Stomach (tissue), 9 donors: ENCODE results near the gene INSRR. TPM values are rescaled to one million over a fixed set of nuclear protein-coding genes. Genes with fewer than 3 reads are reported as not detected.

Experiments
- DNase-seq, 2 donors: peaks; one replicate each; pipeline versions ENCODE4 v3.0.0 to v3.0.0-alpha.2; 2013 to 2019
- H3K27ac ChIP-seq, 5 donors: fragments of 200-600 bp in 4 of 5; sonication (generic) in 4 of 5; one replicate each; pipeline ENCODE4 v1.5.1; 2013 to 2019; ENCODE audit warnings: mild to moderate bottlenecking in 1 of 5, moderate library complexity in 1 of 5
- H3K27me3 ChIP-seq, 3 donors: fragments of 200-600 bp; sonication (generic); one replicate each; pipeline ENCODE4 v1.5.1; 2017 to 2019; ENCODE audit warnings: mixed run types in 1 of 3
- H3K36me3 ChIP-seq, 4 donors: fragments of 200-600 bp; sonication (generic); 1 replicate in 3 of 4; 2 replicates in 1 of 4; pipeline ENCODE4 v1.5.1; 2016 to 2019
- H3K4me1 ChIP-seq, 4 donors: fragments of 200-600 bp; sonication (generic); one replicate each; pipeline ENCODE4 v1.5.1; 2016 to 2019
- H3K4me3 ChIP-seq, 4 donors: fragments of 200-600 bp; sonication (generic) in 3 of 4; one replicate each; pipeline ENCODE4 v1.5.1; 2016 to 2019; ENCODE audit warnings: mild to moderate bottlenecking in 1 of 4
- H3K9me3 ChIP-seq, 4 donors: fragments of 200-600 bp; sonication (generic); one replicate each; pipeline ENCODE4 v1.5.1; 2016 to 2019
- EP300 ChIP-seq: sonication (generic); formaldehyde crosslinking; IDR thresholded peaks from one replicate; pipeline ENCODE4 v1.6.1; 2017; ENCODE audit warnings: antibody characterized with exemption
- POLR2A ChIP-seq, 4 donors: fragments of 450-650 bp; IDR thresholded peaks; one replicate each; pipeline ENCODE4 v1.6.1; 2016; ENCODE audit warnings: antibody characterized with exemption in 4 of 4, control low read depth in 2 of 4, mild to moderate bottlenecking in 1 of 4, moderate library complexity in 1 of 4
- POLR2AphosphoS5 ChIP-seq, 3 donors: sonication (generic); formaldehyde crosslinking; IDR thresholded peaks; one replicate each; pipeline ENCODE4 v1.6.1; 2016; ENCODE audit warnings: antibody characterized with exemption in 3 of 3
- WGBS, 5 donors: extraction: QIAGEN DNeasy Blood & Tissue Kit in 3 of 5; methylation state at CpG; one replicate each; pipeline versions ENCODE4 v1.1.5 to v1.1.7; 2013 to 2018; 5-methylcytosine and 5-hydroxymethylcytosine counted together
- intact Hi-C: fragments of 100-400 bp; cut with DNase I; formaldehyde crosslinking; loops from one replicate; pipeline ENCODE4 v1.15.1; 2023; ENCODE audit warnings: low total_unique reads
- polyA plus RNA-seq, 3 donors: library from polyadenylated mRNA; stranded (reverse); fragments of 200-250 nt; gene quantifications; one replicate each; pipeline ENCODE4 v1.2.3, GENCODE V29; 2013
- total RNA-seq, 5 donors: library from RNA; depleted of rRNA; stranded (reverse); fragments of >200 nt; gene quantifications; one replicate each; pipeline versions ENCODE4 v1.1.0 to v1.2.3, GENCODE V29; 2014 to 2016
- TF ChIP-seq, protein P1 (sequence below), 7 experiments: fragments of 450-650 bp in 4 of 7; fragments of 200-600 bp in 3 of 7; sonication (generic) in 3 of 7; IDR thresholded peaks; one replicate each; pipeline ENCODE4 v1.5.1; 2016 to 2019; ENCODE audit warnings: antibody characterized with exemption in 7 of 7, control low read depth in 2 of 7, mild to moderate bottlenecking in 1 of 7
- donor health status: healthy with polysubstance abuse.
- donor health status: Bipolar disorder and iron deficiency.
- donor health status: healthy.

INSRR gene
- total and polyA plus RNA-seq, 8 donors: 0.15 to 0.75 (median 0.29) TPM; not detected in 3

DNA sequence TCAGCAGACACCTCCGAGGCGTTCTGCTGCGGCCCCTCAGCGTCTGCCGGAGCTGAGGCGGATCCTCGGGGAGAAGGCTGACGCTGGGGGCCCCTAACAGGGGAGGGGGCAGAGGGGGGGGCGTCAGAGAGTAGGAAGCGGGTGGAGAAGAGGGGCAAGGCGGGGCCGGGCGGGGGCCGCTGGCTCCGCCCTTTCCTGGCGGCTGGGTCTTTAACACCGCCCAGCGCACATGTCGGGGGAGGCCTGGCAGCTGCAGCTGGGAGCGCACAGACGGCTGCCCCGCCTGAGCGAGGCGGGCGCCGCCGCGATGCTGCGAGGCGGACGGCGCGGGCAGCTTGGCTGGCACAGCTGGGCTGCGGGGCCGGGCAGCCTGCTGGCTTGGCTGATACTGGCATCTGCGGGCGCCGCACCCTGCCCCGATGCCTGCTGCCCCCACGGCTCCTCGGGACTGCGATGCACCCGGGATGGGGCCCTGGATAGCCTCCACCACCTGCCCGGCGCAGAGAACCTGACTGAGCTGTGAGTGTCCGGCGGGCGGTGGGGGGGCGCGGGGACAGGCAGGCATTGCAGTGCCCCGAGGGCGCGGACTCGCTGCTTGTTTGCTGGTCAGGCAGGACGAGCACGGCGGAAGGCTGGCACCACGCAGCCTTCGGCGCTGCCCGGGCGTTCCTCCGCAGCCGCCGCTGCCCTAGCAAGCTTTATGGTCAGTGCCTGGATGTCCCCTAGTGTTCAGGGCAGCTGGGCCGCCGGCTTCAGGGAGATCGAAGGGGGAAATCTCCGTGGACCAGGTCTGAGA lies 1.9 kb upstream of the INSRR start, which contains the start of gene NTRK1:
TSS of gene NTRK1 (plus strand) at position 238 of the 796 bp plus-strand sequence. CDS start at position 308, 70 bp downstream.
- 3 to 8% (median 4%) methylated on average over 19 to 69 of the region's 69 CpGs for WGBS, 5 donors
- DNase-seq: peak; percentile 29 to 83
- peaks cover 21 to 98% (median 56%) of the 10 kb centered on the region in 3 donors for H3K27me3 ChIP-seq
- peaks cover 24 to 32% (median 31%) of the 10 kb centered on the region in 4 donors for H3K4me1 ChIP-seq
- intact Hi-C loops: no loop called here
- H3K27ac ChIP-seq: peak within 1 kb of the TSS in 1 of 5 donors; percentile 49
- no peaks in the 10 kb centered on the region for H3K9me3 ChIP-seq
- TF ChIP-seq POLR2A (IDR thresholded peaks at IDR 0.05) (no peak), EP300 (no peak), POLR2AphosphoS5 (IDR thresholded peaks at IDR 0.05) (no peak)
- TF ChIP-seq, protein P1, sequence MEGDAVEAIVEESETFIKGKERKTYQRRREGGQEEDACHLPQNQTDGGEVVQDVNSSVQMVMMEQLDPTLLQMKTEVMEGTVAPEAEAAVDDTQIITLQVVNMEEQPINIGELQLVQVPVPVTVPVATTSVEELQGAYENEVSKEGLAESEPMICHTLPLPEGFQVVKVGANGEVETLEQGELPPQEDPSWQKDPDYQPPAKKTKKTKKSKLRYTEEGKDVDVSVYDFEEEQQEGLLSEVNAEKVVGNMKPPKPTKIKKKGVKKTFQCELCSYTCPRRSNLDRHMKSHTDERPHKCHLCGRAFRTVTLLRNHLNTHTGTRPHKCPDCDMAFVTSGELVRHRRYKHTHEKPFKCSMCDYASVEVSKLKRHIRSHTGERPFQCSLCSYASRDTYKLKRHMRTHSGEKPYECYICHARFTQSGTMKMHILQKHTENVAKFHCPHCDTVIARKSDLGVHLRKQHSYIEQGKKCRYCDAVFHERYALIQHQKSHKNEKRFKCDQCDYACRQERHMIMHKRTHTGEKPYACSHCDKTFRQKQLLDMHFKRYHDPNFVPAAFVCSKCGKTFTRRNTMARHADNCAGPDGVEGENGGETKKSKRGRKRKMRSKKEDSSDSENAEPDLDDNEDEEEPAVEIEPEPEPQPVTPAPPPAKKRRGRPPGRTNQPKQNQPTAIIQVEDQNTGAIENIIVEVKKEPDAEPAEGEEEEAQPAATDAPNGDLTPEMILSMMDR (IDR thresholded peaks at IDR 0.05): no peak
- H3K4me3 ChIP-seq: peak within 1 kb of the TSS; percentile 27 to 41 (median 32)
- no peaks in the 10 kb centered on the region for H3K36me3 ChIP-seq

DNA sequence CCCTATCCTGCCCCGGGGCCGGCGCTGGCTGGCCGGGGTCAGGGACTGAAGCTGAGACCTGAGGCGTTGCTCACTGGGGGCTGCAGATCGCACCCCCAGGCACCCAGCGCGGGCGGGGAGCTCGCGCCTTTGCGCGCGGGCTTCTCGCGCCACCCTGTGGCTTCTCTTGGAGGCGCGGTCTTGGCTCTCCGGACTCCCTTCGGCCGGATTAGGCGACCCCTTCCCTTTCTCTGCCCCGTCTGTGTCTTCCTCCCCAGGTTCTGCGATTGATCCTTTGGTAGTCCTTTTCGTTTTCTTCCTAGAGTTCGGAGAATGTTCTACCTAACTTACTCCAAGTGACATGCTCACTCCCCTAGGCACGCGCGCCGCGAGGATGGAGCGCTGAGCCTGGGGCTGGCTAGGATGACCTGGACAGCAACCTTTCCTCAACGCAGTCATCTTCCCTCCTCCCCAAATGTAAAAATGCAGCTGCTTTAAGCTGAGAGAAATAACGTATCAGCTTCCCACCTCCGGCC lies 1.3 kb upstream of the INSRR start:
- no peak for TF ChIP-seq POLR2AphosphoS5 (IDR thresholded peaks at IDR 0.05)
- TF ChIP-seq, protein P1 (IDR thresholded peaks at IDR 0.05): peak in 5 of 7 experiments; percentile 63 to 76 (median 72)
- Histone ChIP-seq H3K36me3 (no peaks in the 10 kb centered on the region), H3K27me3 (peaks cover 21 to 91% (median 56%) of the 10 kb centered on the region in 3 donors), H3K4me1 (peaks cover 24 to 32% (median 31%) of the 10 kb centered on the region in 4 donors), H3K27ac (peak overlapping the region in 1 of 5 donors; percentile 49), H3K9me3 (no peaks in the 10 kb centered on the region), H3K4me3 (peak overlapping the region; percentile 27 to 41 (median 32))
- peak; percentile 40 to 79 for DNase-seq
- WGBS, 5 donors: 1 to 4% (median 2%) methylated on average over 23 to 35 of the region's 35 CpGs
- intact Hi-C loops: no loop called here

DNA sequence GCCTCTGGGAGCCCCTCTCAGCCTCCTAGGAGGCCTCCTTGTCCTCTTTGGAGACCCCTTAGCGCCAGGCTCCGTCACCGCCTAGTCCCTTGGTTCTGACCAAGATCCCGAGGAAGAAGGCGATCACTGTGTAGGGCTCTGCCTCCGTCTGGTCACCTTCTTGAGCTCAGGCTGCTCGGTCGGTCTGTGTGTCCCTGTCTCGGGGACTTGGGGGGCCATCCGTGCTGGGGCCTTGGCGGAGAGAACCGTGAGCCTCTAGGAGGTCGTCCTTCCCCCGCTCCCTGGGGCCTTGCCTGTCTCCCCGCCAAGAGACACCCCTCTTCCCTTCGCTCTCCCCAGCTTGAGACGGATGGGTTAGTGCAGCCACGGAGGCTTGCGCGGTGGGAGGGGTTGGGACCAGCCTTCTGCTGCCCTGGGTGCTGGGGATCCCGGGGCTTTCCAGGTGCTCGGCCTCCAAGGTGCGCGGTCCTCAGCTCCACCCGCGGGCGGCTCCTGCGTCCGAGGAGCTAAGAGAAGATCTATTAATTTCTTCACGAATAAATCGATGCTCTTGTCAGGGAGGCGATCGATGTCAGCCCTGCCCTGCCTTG lies 701 bp upstream of the INSRR start:
- peaks cover 21 to 86% (median 56%) of the 10 kb centered on the region in 3 donors for H3K27me3 ChIP-seq
- WGBS, 5 donors: 1 to 3% (median 3%) methylated on average over 13 to 33 of the region's 33 CpGs
- DNase-seq: peak; percentile 25 to 45

DNA sequence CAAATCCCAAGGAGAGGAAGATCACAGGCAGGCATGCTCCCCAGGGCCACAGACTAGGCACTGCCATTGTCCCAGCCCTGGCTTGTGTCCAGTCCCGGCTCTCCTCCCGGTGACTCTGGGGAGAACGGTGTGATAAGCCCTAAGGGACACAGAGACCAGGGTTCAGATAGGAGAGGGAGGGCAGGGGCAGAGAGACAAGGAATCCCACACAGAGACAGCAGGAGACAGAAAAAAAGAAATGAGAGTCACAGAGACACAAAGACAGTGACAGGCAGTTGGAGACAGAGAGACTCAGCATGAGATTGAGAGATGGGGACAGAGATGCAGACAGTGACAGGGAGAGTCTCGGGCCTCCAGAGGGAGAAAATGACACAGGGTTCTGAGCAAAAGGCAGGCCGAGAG lies 361 bp downstream of the INSRR start:
- peak overlapping the region; percentile 27 to 41 (median 32) for H3K4me3 ChIP-seq
- H3K27ac ChIP-seq: no peak overlapping the region
- 7 to 17% (median 10%) methylated on average over 5 of the region's 5 CpGs for WGBS, 5 donors
- DNase-seq: peak in 1 of 2 donors; percentile 42
- peaks cover 21 to 79% (median 56%) of the 10 kb centered on the region in 3 donors for H3K27me3 ChIP-seq
- intact Hi-C loops: no loop called here
- H3K4me1 ChIP-seq: peaks cover 24 to 32% (median 31%) of the 10 kb centered on the region in 4 donors
- no peak for TF ChIP-seq EP300
- TF ChIP-seq, protein P1 (IDR thresholded peaks at IDR 0.05): no peak
- no peak for TF ChIP-seq POLR2AphosphoS5 (IDR thresholded peaks at IDR 0.05)
- H3K36me3 ChIP-seq: no peaks in the 10 kb centered on the region
- no peaks in the 10 kb centered on the region for H3K9me3 ChIP-seq

More for the DNA sequence above, 701 bp upstream of the INSRR start:
- H3K4me3 ChIP-seq: peak overlapping the region; percentile 27 to 41 (median 32)
- H3K36me3 ChIP-seq: no peaks in the 10 kb centered on the region
- TF ChIP-seq POLR2AphosphoS5 (IDR thresholded peaks at IDR 0.05): no peak
- TF ChIP-seq, protein P1 (IDR thresholded peaks at IDR 0.05): no peak
- TF ChIP-seq EP300: no peak
- no peak for TF ChIP-seq POLR2A (IDR thresholded peaks at IDR 0.05)
- no peaks in the 10 kb centered on the region for H3K9me3 ChIP-seq
- peaks cover 24 to 32% (median 31%) of the 10 kb centered on the region in 4 donors for H3K4me1 ChIP-seq
- intact Hi-C loops: no loop called here
- H3K27ac ChIP-seq: peak overlapping the region in 1 of 5 donors; percentile 49
